Skeletal muscle satellite cell (primary cell): ENCODE data around the gene MAP2K5.
"Not testable (repeated sequence)": the region's sequence is repeated elsewhere in the genome, so short reads cannot be mapped to it uniquely, and the experiment has no call there.

Experiments used
- H3K27me3 ChIP-seq: 2 replicates; pipeline ENCODE4 v1.7.0; 2013; ENCODE audit warnings: low read length; ENCODE audit not compliant: control insufficient read depth, insufficient read depth
- H3K36me3 ChIP-seq: 2 replicates; pipeline ENCODE4 v1.7.0; 2013; ENCODE audit warnings: mild to moderate bottlenecking, control low read depth, low read length; ENCODE audit not compliant: insufficient read depth
- H3K4me1 ChIP-seq: 2 replicates; pipeline ENCODE4 v1.7.0; 2013; ENCODE audit warnings: low read length; ENCODE audit not compliant: control insufficient read depth, insufficient read depth
- H3K4me2 ChIP-seq: 2 replicates; pipeline ENCODE4 v1.7.0; 2013; ENCODE audit warnings: mild to moderate bottlenecking, low read length
- H3K4me3 ChIP-seq: 2 replicates; pipeline ENCODE4 v1.7.0; 2013; ENCODE audit warnings: low read length
- H3K9ac ChIP-seq: 2 replicates; pipeline ENCODE4 v1.7.0; 2013; ENCODE audit warnings: mild to moderate bottlenecking, low read depth, low read length, moderate library complexity
- H3K9me3 ChIP-seq: replicated peaks from 2 replicates; pipeline ENCODE4 v1.7.0; 2013; ENCODE audit warnings: mild to moderate bottlenecking, control low read depth, low read length

Gene MAP2K5

DNA sequence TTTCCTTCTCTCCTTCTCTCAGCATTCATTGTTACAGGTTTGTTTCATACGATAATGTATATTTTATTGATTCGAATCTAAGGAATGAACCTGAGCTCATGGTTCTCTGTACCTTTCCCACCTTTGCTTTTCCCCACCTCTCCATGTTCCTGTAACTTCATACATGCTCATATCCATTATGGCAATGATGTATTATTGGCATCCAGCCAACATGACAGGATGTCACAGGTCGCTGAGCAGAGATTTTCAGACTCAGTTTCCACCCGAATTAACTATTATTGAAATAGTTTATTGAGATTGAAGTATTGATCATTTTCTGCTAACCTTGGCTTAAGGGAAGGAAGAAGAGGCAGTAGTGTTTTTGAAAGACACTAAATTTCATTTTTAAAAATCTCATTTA is 64.8 kb downstream of the MAP2K5 start:
- no peak overlapping the region for H3K4me2 ChIP-seq
- no peak overlapping the region for H3K4me3 ChIP-seq
- no peaks in the 10 kb centered on the region for H3K36me3 ChIP-seq
- H3K9me3 ChIP-seq, result no peaks in the 10 kb centered on the region
- no peak overlapping the region for H3K9ac ChIP-seq
- H3K4me1 ChIP-seq, result no peaks in the 10 kb centered on the region
- no peaks in the 10 kb centered on the region for H3K27me3 ChIP-seq

DNA sequence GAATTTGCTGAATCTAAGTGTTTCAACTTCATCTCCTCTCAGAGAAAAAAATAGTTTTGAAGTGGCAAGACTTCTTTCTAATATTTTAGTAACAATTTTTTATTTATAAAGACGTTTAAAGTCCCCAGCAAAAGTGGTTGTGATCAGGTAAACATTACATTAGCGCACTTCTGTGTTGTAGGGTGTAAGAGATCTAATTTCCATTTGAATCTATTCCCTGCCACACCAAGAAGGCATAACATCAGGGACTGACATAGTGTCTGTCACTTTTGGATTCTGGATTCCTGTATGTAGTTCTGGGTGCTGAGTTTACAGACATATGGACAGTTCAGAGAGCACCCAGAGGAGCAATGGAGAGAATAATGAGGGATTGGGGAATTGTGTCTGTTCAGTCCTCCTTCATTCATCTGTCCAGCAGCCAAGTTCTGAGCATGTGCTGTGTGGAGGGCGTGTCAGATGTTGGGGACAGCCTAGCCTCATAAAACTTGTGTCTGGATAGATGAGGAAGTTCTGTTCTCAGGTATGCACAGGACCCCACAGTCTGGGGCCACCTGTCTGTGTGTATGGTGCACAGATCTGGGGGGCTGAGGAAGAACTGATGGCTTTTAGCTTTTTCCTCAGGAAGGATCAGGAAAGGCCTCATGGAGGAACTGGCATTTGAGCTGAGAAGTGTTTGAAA is 65.6 kb downstream of the MAP2K5 start:
- Histone ChIP-seq H3K9me3 (no peaks in the 10 kb centered on the region), H3K4me3 (no peak overlapping the region), H3K36me3 (no peaks in the 10 kb centered on the region), H3K9ac (no peak overlapping the region), H3K4me2 (no peak overlapping the region), H3K27me3 (no peaks in the 10 kb centered on the region), H3K4me1 (no peaks in the 10 kb centered on the region)

DNA sequence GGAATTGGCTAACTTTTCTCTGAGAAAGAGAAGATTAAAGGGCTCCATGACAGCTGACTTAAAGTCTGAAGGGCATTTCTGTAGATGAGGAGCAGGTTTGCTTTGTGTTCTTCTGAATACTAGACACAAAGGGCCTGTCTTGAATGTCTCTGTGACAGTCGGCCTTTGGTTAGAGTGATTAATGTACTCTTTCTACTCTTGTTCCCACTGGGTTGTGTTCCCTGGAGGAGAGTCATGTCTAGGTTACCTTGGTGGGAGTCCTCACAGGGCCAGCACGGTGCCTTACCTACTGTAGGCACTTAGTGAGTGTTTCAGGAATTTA is 66.1 kb downstream of the MAP2K5 start:
- no peak overlapping the region for H3K4me3 ChIP-seq
- H3K9me3 ChIP-seq, result no peaks in the 10 kb centered on the region
- H3K36me3 ChIP-seq, result no peaks in the 10 kb centered on the region
- H3K4me1 ChIP-seq, result no peaks in the 10 kb centered on the region
- H3K4me2 ChIP-seq, result no peak overlapping the region
- no peak overlapping the region for H3K9ac ChIP-seq
- no peaks in the 10 kb centered on the region for H3K27me3 ChIP-seq

GRCh38 chr15:67611370-67612369 is 69.2 kb downstream of the MAP2K5 start:
- no peaks in the 10 kb centered on the region for H3K27me3 ChIP-seq
- H3K4me1 ChIP-seq, result no peaks in the 10 kb centered on the region
- no peak overlapping the region for H3K4me2 ChIP-seq
- no peaks in the 10 kb centered on the region for H3K9me3 ChIP-seq
- H3K4me3 ChIP-seq, result no peak overlapping the region
- no peaks in the 10 kb centered on the region for H3K36me3 ChIP-seq
- no peak overlapping the region for H3K9ac ChIP-seq

DNA sequence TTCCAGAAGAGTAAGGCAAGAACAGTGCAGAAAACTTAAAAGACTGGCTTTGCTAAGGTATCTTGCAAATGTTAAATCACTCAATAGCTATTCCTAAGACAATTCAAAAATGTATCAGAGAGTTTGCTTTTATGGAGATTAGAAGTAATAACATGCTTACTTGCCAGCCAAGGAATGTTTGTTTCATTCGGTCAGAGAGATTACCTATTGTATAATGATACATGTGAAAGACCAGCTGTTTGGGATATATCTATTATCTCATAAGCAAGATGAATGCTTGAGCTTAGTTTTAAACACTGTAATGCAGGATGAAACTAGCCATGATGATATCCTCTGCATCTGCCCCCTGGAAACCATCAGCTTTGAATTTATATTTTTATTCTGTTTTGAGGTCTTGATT is 70.7 kb downstream of the MAP2K5 start:
- Histone ChIP-seq H3K4me2 (no peak overlapping the region), H3K4me1 (no peaks in the 10 kb centered on the region), H3K9me3 (no peaks in the 10 kb centered on the region), H3K36me3 (no peaks in the 10 kb centered on the region), H3K9ac (no peak overlapping the region), H3K27me3 (no peaks in the 10 kb centered on the region), H3K4me3 (no peak overlapping the region)

DNA sequence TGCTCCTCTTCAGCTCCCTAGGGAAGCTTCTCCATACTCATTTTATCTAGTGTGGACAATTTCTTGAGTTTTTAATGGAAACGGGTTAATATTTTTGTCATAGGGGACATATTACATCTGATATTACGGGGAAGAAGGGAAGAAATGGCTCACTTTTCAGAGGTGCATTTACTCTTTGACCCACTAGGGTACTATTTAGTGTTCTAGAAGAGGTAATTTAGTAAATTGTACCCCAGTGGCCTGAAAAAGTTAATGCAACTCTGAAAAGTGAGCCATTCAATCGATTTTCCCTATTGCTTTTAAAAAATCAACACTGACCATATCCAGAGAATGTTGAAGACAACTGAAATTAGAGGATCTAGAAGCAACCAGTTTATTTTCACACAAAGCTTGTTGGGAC is 71.2 kb downstream of the MAP2K5 start:
- Histone ChIP-seq H3K27me3 (no peaks in the 10 kb centered on the region), H3K36me3 (no peaks in the 10 kb centered on the region), H3K9me3 (no peaks in the 10 kb centered on the region), H3K9ac (no peak overlapping the region), H3K4me2 (no peak overlapping the region), H3K4me1 (no peaks in the 10 kb centered on the region), H3K4me3 (no peak overlapping the region)

- not testable (repeated sequence) for H3K4me3 ChIP-seq, H3K9me3 ChIP-seq, H3K27me3 ChIP-seq, H3K4me1 ChIP-seq, H3K4me2 ChIP-seq, H3K36me3 ChIP-seq, H3K9ac ChIP-seq
Observed at GRCh38 chr15:67615131-67615534, 72.6 kb downstream of the MAP2K5 start.

DNA sequence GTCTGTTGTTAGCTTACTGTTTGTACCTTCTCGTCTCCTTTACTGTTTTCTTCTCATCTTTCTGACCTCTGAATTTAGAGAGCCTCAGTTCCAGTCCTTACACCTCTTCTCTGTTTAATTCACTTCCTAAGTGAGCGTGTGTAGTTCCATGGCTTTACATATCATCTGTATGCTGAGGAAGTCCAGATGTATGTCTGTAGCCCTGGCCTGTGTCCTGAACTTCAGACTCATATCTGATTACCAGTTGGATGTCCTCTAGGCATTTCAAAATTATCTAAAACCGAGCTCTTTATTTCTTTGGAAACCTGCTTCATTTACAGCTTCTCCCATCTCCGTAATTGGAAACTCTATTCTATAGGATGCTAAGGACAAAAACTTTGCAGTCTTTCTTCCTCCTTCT is 75.8 kb downstream of the MAP2K5 start:
- H3K4me2 ChIP-seq, result no peak overlapping the region
- no peak overlapping the region for H3K4me3 ChIP-seq
- H3K36me3 ChIP-seq, result no peaks in the 10 kb centered on the region

GRCh38 chr15:67622110-67622509 is 79.6 kb downstream of the MAP2K5 start:
- no peaks in the 10 kb centered on the region for H3K4me1 ChIP-seq
- H3K4me3 ChIP-seq, result no peak overlapping the region
- H3K9me3 ChIP-seq, result no peaks in the 10 kb centered on the region
- H3K27me3 ChIP-seq, result no peaks in the 10 kb centered on the region
- no peaks in the 10 kb centered on the region for H3K36me3 ChIP-seq
- H3K9ac ChIP-seq, result no peak overlapping the region
- H3K4me2 ChIP-seq, result no peak overlapping the region

More for the DNA sequence above, 75.8 kb downstream of the MAP2K5 start:
- H3K27me3 ChIP-seq, result no peaks in the 10 kb centered on the region
- H3K9me3 ChIP-seq, result no peaks in the 10 kb centered on the region
- H3K4me1 ChIP-seq, result no peaks in the 10 kb centered on the region
- no peak overlapping the region for H3K9ac ChIP-seq

- Histone ChIP-seq H3K4me3 (no peak overlapping the region), H3K4me1 (no peaks in the 10 kb centered on the region), H3K36me3 (peaks cover 6% of the 10 kb centered on the region), H3K27me3 (no peaks in the 10 kb centered on the region), H3K9me3 (no peaks in the 10 kb centered on the region), H3K4me2 (no peak overlapping the region), H3K9ac (no peak overlapping the region)
Observed at GRCh38 chr15:67632261-67632660, 89.8 kb downstream of the MAP2K5 start.

GRCh38 chr15:67635950-67636349 is 93.4 kb downstream of the MAP2K5 start:
- not testable (repeated sequence) for H3K4me3 ChIP-seq, H3K36me3 ChIP-seq, H3K27me3 ChIP-seq, H3K9me3 ChIP-seq, H3K4me1 ChIP-seq, H3K4me2 ChIP-seq, H3K9ac ChIP-seq

- Histone ChIP-seq H3K9me3 (no peaks in the 10 kb centered on the region), H3K4me2 (no peak overlapping the region), H3K9ac (no peak overlapping the region), H3K4me3 (no peak overlapping the region), H3K27me3 (no peaks in the 10 kb centered on the region), H3K36me3 (no peaks in the 10 kb centered on the region), H3K4me1 (no peaks in the 10 kb centered on the region)
Observed at GRCh38 chr15:67639591-67639990, 97.1 kb downstream of the MAP2K5 start.
